Suprapubic skin (tissue), 4 donors: ENCODE data around the gene NCOA5.

Source experiments
- CTCF ChIP-seq, 2 donors: fragments of 200-600 bp in 1 of 2; fragments of 450-650 bp in 1 of 2; sonication (generic) in 1 of 2; IDR thresholded peaks; one replicate each; pipeline ENCODE4 v1.5.1; 2016 to 2019; ENCODE audit warnings: antibody characterized with exemption in 2 of 2, mild to moderate bottlenecking in 1 of 2, moderate library complexity in 1 of 2
- EP300 ChIP-seq: sonication (generic); formaldehyde crosslinking; IDR thresholded peaks from one replicate; pipeline ENCODE4 v1.6.1; 2017; ENCODE audit warnings: antibody characterized with exemption
- POLR2A ChIP-seq, 2 donors: fragments of 450-650 bp; IDR thresholded peaks; one replicate each; pipeline ENCODE4 v1.6.1; 2017; ENCODE audit warnings: antibody characterized with exemption in 2 of 2, mild to moderate bottlenecking in 2 of 2, moderate library complexity in 2 of 2
- POLR2AphosphoS5 ChIP-seq, 3 donors: sonication (generic); formaldehyde crosslinking; IDR thresholded peaks; one replicate each; pipeline ENCODE4 v1.6.1; 2017; ENCODE audit warnings: antibody characterized with exemption in 3 of 3

- no peak for TF ChIP-seq CTCF (IDR thresholded peaks at IDR 0.05)
- TF ChIP-seq POLR2A (IDR thresholded peaks at IDR 0.05) = no peak
- TF ChIP-seq EP300 = no peak
- no peak for TF ChIP-seq POLR2AphosphoS5 (IDR thresholded peaks at IDR 0.05)
Measured at GRCh38 chr20:46062621-46063020, 27.1 kb downstream of the NCOA5 start.
